ENCODE data around the gene COL27A1. TPM values are rescaled to one million over a fixed set of nuclear protein-coding genes. Genes with fewer than 3 reads are reported as not detected.

The COL27A1 gene
- total RNA-seq, 2 experiments from 2014 or later, result 7.0 to 10.6 TPM

DNA sequence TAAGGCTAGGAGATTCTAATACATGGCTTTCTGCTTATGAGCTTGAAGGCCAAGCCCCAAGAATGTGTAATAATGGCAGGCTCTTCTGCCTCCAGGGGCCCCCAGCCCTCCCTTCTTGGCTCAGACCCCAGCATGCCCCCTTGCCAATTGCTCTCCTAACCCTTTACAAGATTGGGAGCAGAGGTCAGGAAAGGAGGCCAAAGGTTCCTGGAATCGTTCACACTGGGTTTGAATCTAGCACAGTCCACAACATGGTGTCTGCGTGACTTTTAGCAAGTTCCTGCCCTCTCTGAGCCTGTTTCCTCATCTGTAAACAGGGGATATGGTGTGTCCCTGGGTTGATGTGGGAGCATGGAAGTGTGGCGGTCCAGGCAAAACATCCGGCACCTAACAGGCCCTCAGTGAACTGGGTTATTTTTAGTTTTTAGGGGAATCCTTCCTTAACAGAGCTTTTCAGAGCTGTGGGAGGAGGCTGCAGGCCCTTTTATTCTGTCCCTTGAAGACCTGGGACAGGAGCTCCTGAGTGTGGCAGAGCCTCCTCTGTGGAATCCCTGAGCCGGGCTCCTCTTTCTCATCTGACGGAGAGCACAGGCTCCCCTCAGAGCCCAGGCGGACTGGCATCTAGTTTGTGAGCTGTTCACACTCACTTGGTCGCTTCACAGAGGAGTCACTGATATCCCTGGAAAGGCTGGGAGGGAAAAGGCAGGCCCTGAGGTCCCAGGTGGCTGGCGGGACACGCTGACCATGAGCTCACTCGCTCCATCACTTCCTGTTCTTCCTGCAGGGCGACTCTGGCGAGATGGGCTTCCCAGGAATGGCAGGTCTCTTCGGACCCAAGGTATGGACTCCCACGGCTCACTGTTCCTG, 144.2 kb downstream of the COL27A1 start:
- Mint-ChIP-seq H3K27me3 (ENCODE audit: low read depth) (no peaks in the 10 kb centered on the region), H3K4me3 (no peak overlapping the region), H3K4me1 (ENCODE audit: low read depth) (no peaks in the 10 kb centered on the region), H3K9me3 (peaks cover 10% of the 10 kb centered on the region), H3K27ac (no peak overlapping the region), H3K36me3 (ENCODE audit: low read depth) (peaks cover 14% of the 10 kb centered on the region)
- CTCF ChIA-PET, result interaction anchor here (0.7 to 2.0 kb wide), 3 partner anchors 9 to 217 kb away, joined by 3 to 12 read pairs (median 5); no protein-coding TSS in a partner anchor
- intact Hi-C loops (cut with micrococcal nuclease), result no loop called here
- DNase-seq, result no peak

DNA sequence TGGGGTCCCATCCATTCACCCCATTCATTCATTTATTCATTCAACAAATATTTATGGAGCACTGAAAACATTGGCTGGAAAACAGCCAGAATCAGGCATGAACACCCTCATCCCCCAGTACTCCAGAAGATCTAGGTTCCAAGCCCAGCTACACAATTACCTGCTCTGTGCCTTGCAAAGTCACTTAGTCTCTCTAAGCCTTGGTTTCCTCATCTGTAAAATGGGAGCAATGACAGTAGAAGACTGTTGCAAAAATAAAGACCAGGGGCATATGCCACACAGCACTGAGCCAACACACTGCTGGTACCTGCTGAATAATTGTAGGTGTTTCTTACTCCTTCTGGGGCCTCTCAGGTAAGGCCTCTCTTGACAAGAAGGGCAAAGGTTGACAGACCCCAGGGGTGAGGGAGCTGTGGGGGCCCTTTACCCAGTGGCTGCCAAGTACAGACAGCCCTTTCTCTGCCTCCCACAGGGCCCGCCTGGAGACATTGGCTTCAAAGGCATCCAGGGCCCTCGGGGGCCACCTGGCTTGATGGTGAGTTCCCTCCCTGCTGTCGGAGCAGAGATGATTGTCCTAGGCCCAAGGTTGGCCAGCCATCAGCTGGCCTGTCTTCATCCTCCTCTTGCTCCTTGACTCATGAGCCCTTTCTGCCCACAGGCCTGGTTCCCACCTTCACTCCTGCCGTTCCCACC, 145.0 kb downstream of the COL27A1 start:
- Mint-ChIP-seq H3K4me1 (ENCODE audit: low read depth) (no peaks in the 10 kb centered on the region), H3K27ac (no peak overlapping the region), H3K4me3 (no peak overlapping the region), H3K27me3 (ENCODE audit: low read depth) (no peaks in the 10 kb centered on the region), H3K9me3 (peaks cover 4% of the 10 kb centered on the region), H3K36me3 (ENCODE audit: low read depth) (peaks cover 6% of the 10 kb centered on the region)
- intact Hi-C loops (cut with micrococcal nuclease), result no loop called here
- CTCF ChIA-PET, result interaction anchor here (0.7 to 2.0 kb wide), 2 partner anchors 9 to 218 kb away, joined by 3 to 12 read pairs; no protein-coding TSS in a partner anchor
- DNase-seq, result no peak

DNA sequence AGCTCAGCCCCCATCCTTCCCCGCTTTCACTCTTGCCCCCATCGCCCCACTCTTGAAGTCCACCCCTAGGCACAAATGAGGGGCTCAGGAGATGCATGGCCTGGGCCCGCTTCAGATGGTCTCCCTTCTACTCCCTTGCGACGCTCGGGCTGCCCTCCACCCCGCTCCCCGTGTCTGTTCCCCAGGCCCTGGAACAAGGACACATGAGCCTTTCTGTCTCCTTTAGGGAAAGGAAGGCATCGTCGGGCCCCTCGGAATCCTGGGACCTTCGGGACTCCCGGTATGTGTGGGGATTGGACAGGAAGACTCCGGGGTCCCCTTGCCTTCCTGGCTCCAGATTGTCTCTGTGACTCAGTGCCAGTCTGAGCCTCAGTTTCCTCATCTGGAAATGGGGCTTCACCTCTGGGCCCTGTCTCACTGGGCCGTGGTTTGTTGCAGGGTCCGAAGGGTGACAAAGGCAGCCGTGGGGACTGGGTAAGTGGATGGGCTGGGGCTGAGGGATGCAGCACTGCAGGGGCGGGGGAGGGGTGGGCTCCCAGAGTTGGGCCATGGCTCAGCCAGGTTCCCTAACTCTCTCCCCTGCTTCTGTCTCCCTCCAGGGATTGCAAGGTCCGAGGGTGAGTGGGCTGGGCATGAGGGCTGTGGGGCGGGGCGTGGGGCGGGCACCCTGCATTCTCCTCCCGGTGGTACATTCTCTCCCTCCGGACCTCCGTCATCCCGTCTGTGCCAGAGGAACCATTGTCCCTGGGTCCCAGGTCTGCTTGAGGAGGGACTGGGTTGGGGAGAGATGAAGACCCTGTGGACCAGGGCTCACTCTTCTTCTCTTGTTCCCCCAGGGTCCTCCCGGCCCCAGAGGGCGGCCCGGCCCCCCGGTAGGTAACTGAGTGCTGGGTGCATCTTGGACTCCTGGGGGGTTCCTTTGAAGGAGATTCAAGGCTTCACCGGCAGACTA, 145.8 kb downstream of the COL27A1 start:
- intact Hi-C loops (cut with micrococcal nuclease), result no loop called here
- H3K27ac Mint-ChIP-seq, result no peak overlapping the region
- H3K4me1 Mint-ChIP-seq (ENCODE audit: low read depth), result peaks cover 4% of the 10 kb centered on the region
- H3K4me3 Mint-ChIP-seq, result no peak overlapping the region
- CTCF ChIA-PET, result interaction anchor here (2.0 kb wide), 1 partner anchor 10 kb away, joined by 12 read pairs; no protein-coding TSS in a partner anchor
- no peak for DNase-seq
- no peaks in the 10 kb centered on the region for H3K27me3 Mint-ChIP-seq (ENCODE audit: low read depth)
- no peaks in the 10 kb centered on the region for H3K9me3 Mint-ChIP-seq
- H3K36me3 Mint-ChIP-seq (ENCODE audit: low read depth), result no peaks in the 10 kb centered on the region

GRCh38 chr9:114301798-114302565, 146.6 kb downstream of the COL27A1 start:
- CTCF ChIA-PET, result interaction anchor here (0.6 kb wide), 1 partner anchor 219 kb away, joined by 3 read pairs; no protein-coding TSS in a partner anchor
- H3K27me3 Mint-ChIP-seq (ENCODE audit: low read depth), result no peaks in the 10 kb centered on the region
- no peak overlapping the region for H3K27ac Mint-ChIP-seq
- no peaks in the 10 kb centered on the region for H3K36me3 Mint-ChIP-seq (ENCODE audit: low read depth)
- H3K4me1 Mint-ChIP-seq (ENCODE audit: low read depth), result peaks cover 4% of the 10 kb centered on the region
- H3K4me3 Mint-ChIP-seq, result no peak overlapping the region
- DNase-seq, result no peak
- intact Hi-C loops (cut with micrococcal nuclease), result no loop called here
- H3K9me3 Mint-ChIP-seq, result no peaks in the 10 kb centered on the region

GRCh38 chr9:114302727-114303126, 147.4 kb downstream of the COL27A1 start:
- Mint-ChIP-seq H3K4me3 (no peak overlapping the region), H3K9me3 (no peaks in the 10 kb centered on the region), H3K27me3 (ENCODE audit: low read depth) (no peaks in the 10 kb centered on the region), H3K4me1 (ENCODE audit: low read depth) (peaks cover 4% of the 10 kb centered on the region), H3K36me3 (ENCODE audit: low read depth) (no peaks in the 10 kb centered on the region), H3K27ac (no peak overlapping the region)
- DNase-seq, result no peak
- CTCF ChIA-PET, result no interaction called here
- intact Hi-C loops (cut with micrococcal nuclease), result no loop called here

DNA sequence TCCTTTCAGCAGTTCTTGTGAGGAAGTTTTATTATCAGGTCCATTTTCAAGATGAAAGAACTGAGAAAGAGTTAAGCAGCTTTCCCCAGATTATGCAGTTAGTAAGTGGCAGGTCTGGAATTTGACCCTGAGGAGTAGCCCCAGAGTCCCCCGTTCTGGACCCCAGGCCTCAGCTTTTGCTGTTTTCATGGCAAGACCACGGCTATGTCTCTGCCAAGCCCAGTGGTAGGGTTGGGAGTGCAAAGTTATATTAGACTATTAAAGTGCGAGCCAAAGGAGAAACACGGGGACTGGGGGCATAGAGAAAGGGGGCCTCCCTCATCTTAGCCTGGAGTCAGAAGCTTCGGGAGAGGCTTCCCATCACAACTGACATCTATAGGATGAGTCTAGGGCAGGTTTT, 148.2 kb downstream of the COL27A1 start:
- Mint-ChIP-seq H3K27me3 (ENCODE audit: low read depth) (no peaks in the 10 kb centered on the region), H3K9me3 (no peaks in the 10 kb centered on the region), H3K4me1 (ENCODE audit: low read depth) (peaks cover 4% of the 10 kb centered on the region), H3K4me3 (no peak overlapping the region), H3K36me3 (ENCODE audit: low read depth) (no peaks in the 10 kb centered on the region), H3K27ac (no peak overlapping the region)
- intact Hi-C loops (cut with micrococcal nuclease), result no loop called here
- no peak for DNase-seq
- CTCF ChIA-PET, result interaction anchor here (1.7 kb wide), 1 partner anchor 13 kb away, joined by 9 read pairs; no protein-coding TSS in a partner anchor

- H3K27me3 Mint-ChIP-seq (ENCODE audit: low read depth), result no peaks in the 10 kb centered on the region
- intact Hi-C loops (cut with micrococcal nuclease), result no loop called here
- H3K9me3 Mint-ChIP-seq, result no peaks in the 10 kb centered on the region
- H3K27ac Mint-ChIP-seq, result no peak overlapping the region
- CTCF ChIA-PET, result interaction anchor here (1.7 kb wide), 1 partner anchor 13 kb away, joined by 9 read pairs; no protein-coding TSS in a partner anchor
- no peak overlapping the region for H3K4me3 Mint-ChIP-seq
- peaks cover 4% of the 10 kb centered on the region for H3K4me1 Mint-ChIP-seq (ENCODE audit: low read depth)
- no peak for DNase-seq
- H3K36me3 Mint-ChIP-seq (ENCODE audit: low read depth), result no peaks in the 10 kb centered on the region
These were observed 148.6 kb downstream of the COL27A1 start for GRCh38 chr9:114303977-114304376.

- Mint-ChIP-seq H3K27me3 (ENCODE audit: low read depth) (no peaks in the 10 kb centered on the region), H3K36me3 (ENCODE audit: low read depth) (no peaks in the 10 kb centered on the region), H3K9me3 (no peaks in the 10 kb centered on the region), H3K4me1 (ENCODE audit: low read depth) (peaks cover 4% of the 10 kb centered on the region), H3K4me3 (no peak overlapping the region), H3K27ac (no peak overlapping the region)
- intact Hi-C loops (cut with micrococcal nuclease), result loop anchor here (1.0 kb wide), 1 partner anchor 196 kb away; no protein-coding TSS in a partner anchor
- CTCF ChIA-PET, result interaction anchor here (1.0 to 1.7 kb wide), 2 partner anchors 14 to 319 kb away, joined by 3 to 9 read pairs; no protein-coding TSS in a partner anchor
- DNase-seq, result no peak
These were observed 149.3 kb downstream of the COL27A1 start for GRCh38 chr9:114304416-114305188.

DNA sequence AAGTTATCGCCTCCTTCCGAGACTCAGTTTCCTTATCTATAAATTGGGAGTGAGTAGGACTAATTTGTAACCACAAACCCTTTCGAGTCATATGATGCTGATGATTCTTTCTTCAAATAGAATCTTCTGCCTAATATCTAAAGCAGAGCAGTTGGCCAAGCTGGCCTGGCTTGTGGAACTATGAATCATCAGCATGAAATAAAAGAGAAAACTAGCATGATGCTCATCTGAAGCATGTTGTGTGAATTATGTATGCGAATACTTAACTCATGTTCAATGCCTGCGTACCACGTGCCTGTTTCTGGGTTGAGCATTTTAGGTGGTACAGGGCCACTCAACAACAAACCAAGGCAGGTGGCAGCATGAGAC, 152.5 kb downstream of the COL27A1 start:
- CTCF ChIA-PET, result no interaction called here

DNA sequence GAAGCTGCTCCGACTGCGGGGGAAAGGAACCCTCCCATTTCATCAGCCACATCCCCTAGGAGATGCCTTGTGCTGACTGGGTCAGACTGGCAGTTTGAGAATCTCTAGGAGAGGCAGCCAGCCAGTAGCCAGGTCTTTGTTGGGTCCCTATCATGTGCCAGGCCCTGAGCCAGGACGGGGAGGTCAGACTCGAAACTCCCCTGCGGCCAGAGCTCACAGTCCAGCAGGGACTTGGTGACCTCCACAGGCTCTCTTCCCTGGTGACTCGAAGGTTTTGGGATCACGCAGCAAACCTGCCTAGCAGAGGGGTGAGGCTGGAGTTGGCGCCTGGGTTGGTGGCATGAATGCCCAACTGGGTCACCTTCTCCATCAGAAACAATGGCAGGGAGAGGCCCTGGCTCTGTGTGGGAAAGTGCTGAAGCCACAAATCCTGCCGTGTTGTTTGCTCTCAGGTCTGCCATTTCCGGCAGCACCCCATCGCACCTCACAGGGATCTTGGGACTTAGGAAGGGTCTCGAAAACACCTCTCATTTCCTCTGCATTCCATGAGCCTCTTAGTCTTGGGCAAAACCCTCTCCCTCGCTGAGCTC, 153.1 kb downstream of the COL27A1 start:
- DNase-seq, result no peak
- H3K4me3 Mint-ChIP-seq, result no peak overlapping the region
- no peaks in the 10 kb centered on the region for H3K27me3 Mint-ChIP-seq (ENCODE audit: low read depth)
- no peaks in the 10 kb centered on the region for H3K36me3 Mint-ChIP-seq (ENCODE audit: low read depth)
- peaks cover 4% of the 10 kb centered on the region for H3K4me1 Mint-ChIP-seq (ENCODE audit: low read depth)
- no peaks in the 10 kb centered on the region for H3K9me3 Mint-ChIP-seq
- CTCF ChIA-PET, result interaction anchor here (1.3 kb wide), 1 partner anchor 9 kb away, joined by 5 read pairs; no protein-coding TSS in a partner anchor
- intact Hi-C loops (cut with micrococcal nuclease), result no loop called here
- H3K27ac Mint-ChIP-seq, result no peak overlapping the region

More for the DNA sequence above, 152.5 kb downstream of the COL27A1 start:
- no peak overlapping the region for H3K4me3 Mint-ChIP-seq
- H3K4me1 Mint-ChIP-seq (ENCODE audit: low read depth), result peaks cover 4% of the 10 kb centered on the region
- no peaks in the 10 kb centered on the region for H3K36me3 Mint-ChIP-seq (ENCODE audit: low read depth)
- no peaks in the 10 kb centered on the region for H3K27me3 Mint-ChIP-seq (ENCODE audit: low read depth)
- intact Hi-C loops (cut with micrococcal nuclease), result no loop called here
- no peak for DNase-seq
- no peaks in the 10 kb centered on the region for H3K9me3 Mint-ChIP-seq
- H3K27ac Mint-ChIP-seq, result no peak overlapping the region

All from activated naive CD4-positive, alpha-beta T cell treated with anti-CD3 and anti-CD28 coated beads for 36 hours (primary cell).